NCI-H345 treated with DMSO at 0.1 percent for 48 hours (cell line): Measurements from ENCODE around the gene CCM2.
"Not testable (repeated sequence)": the region's sequence is repeated elsewhere in the genome, so short reads cannot be mapped to it uniquely, and the experiment has no call there.

Source experiments
- DNase-seq: peaks from one replicate; lab custom pipeline; 2025; ENCODE audit not compliant: unreplicated experiment; lab: John Stamatoyannopoulos, UW

CCM2 gene

GRCh38 chr7:44999245-45000092 lies 532 bp upstream of the CCM2 start:
- peak; percentile 99 for DNase-seq

- no peak for DNase-seq
These were observed 1.2 kb downstream of the CCM2 start for GRCh38 chr7:45001138-45001694.

GRCh38 chr7:45001826-45002225 lies 1.8 kb downstream of the CCM2 start:
- DNase-seq: no peak

- DNase-seq: no peak
These were observed 3.8 kb downstream of the CCM2 start for GRCh38 chr7:45003789-45004188.

- DNase-seq: no peak
These were observed 7.1 kb downstream of the CCM2 start for GRCh38 chr7:45007106-45007505.

GRCh38 chr7:45007571-45008328 lies 7.7 kb downstream of the CCM2 start:
- DNase-seq: no peak

GRCh38 chr7:45013465-45013967 lies 13.5 kb downstream of the CCM2 start:
- DNase-seq: no peak

- DNase-seq: no peak
These were observed 15.3 kb downstream of the CCM2 start for GRCh38 chr7:45015313-45015712.

GRCh38 chr7:45017253-45017652 lies 17.3 kb downstream of the CCM2 start:
- no peak for DNase-seq

GRCh38 chr7:45020915-45021314 lies 20.9 kb downstream of the CCM2 start:
- no peak for DNase-seq

- DNase-seq: no peak
These were observed 21.7 kb downstream of the CCM2 start for GRCh38 chr7:45021604-45022296.

- DNase-seq: no peak
These were observed 24.2 kb downstream of the CCM2 start for GRCh38 chr7:45024126-45024744.

- DNase-seq: not testable (repeated sequence)
These were observed 25.5 kb downstream of the CCM2 start for GRCh38 chr7:45025473-45025872.

GRCh38 chr7:45026013-45026412 lies 26.0 kb downstream of the CCM2 start:
- no peak for DNase-seq

GRCh38 chr7:45026984-45027773 lies 27.2 kb downstream of the CCM2 start:
- DNase-seq: no peak

- DNase-seq: no peak
These were observed 27.7 kb downstream of the CCM2 start for GRCh38 chr7:45027774-45028114.

- no peak for DNase-seq
These were observed 28.3 kb downstream of the CCM2 start for GRCh38 chr7:45028138-45028919.

GRCh38 chr7:45028920-45029344 lies 28.9 kb downstream of the CCM2 start:
- DNase-seq: no peak

GRCh38 chr7:45031829-45032228 lies 31.8 kb downstream of the CCM2 start:
- DNase-seq: peak; percentile 63
